Activated CD8-positive, alpha-beta memory T cell treated with anti-CD3 and anti-CD28 coated beads for 48 hours (primary cell): ENCODE data around the gene CPN2.

Source experiments
- DNase-seq, 3 experiments: peaks; one replicate each; pipeline ENCODE4 v3.0.0-alpha.2; 2020; ENCODE audit warnings: low read depth in 2 of 3, low spot score in 2 of 3

CPN2 gene

GRCh38 chr3:194351080-194351672, at the start of gene CPN2:
Gene CPN2 (minus strand): TSS chr3:194351328. CDS start chr3:194342702, 8,626 bp downstream.
- no peak for DNase-seq

- no peak for DNase-seq
Observed at GRCh38 chr3:194399874-194400411, 48.8 kb upstream of the CPN2 start.

- DNase-seq = no peak
Observed at GRCh38 chr3:194399166-194399565, 48.0 kb upstream of the CPN2 start, which contains the start of gene GP5. Gene GP5 (minus strand): TSS chr3:194399266. CDS start chr3:194398282, 984 bp downstream.

- no peak for DNase-seq
Observed at GRCh38 chr3:194397757-194398312, 46.7 kb upstream of the CPN2 start.

- no peak for DNase-seq
Observed at GRCh38 chr3:194396859-194397756, 46.0 kb upstream of the CPN2 start.

GRCh38 chr3:194396539-194396858, 45.4 kb upstream of the CPN2 start:
- DNase-seq = no peak

GRCh38 chr3:194395778-194396538, 44.8 kb upstream of the CPN2 start:
- peak in 1 of 3 experiments; percentile 36 for DNase-seq

GRCh38 chr3:194395212-194395611, 44.1 kb upstream of the CPN2 start:
- DNase-seq = no peak

GRCh38 chr3:194392576-194392975, 41.4 kb upstream of the CPN2 start:
- DNase-seq = no peak

GRCh38 chr3:194390835-194391234, 39.7 kb upstream of the CPN2 start:
- DNase-seq = no peak

- DNase-seq = no peak
Observed at GRCh38 chr3:194389269-194389668, 38.1 kb upstream of the CPN2 start.

GRCh38 chr3:194387926-194388418, 36.8 kb upstream of the CPN2 start:
- DNase-seq = no peak

GRCh38 chr3:194387276-194387675, 36.1 kb upstream of the CPN2 start:
- DNase-seq = no peak

GRCh38 chr3:194386648-194387047, 35.5 kb upstream of the CPN2 start:
- DNase-seq = no peak

GRCh38 chr3:194386066-194386465, 34.9 kb upstream of the CPN2 start:
- DNase-seq = no peak

GRCh38 chr3:194384569-194385001, 33.5 kb upstream of the CPN2 start:
- no peak for DNase-seq

GRCh38 chr3:194384156-194384555, 33.0 kb upstream of the CPN2 start:
- DNase-seq = no peak

- DNase-seq = no peak
Observed at GRCh38 chr3:194383276-194383940, 32.3 kb upstream of the CPN2 start.

- no peak for DNase-seq
Observed at GRCh38 chr3:194382892-194383223, 31.7 kb upstream of the CPN2 start.

GRCh38 chr3:194382196-194382891, 31.2 kb upstream of the CPN2 start:
- no peak for DNase-seq
